Stimulated activated naive CD8-positive, alpha-beta T cell treated with anti-CD3 and anti-CD28 coated beads, Interleukin-15, amount 100 ng/mL, for 72 hours (primary cell): ENCODE measurements around the gene GABBR2.
A peak's percentile ranks its signal among the peaks of the same experiment; 100 is the strongest.
"Not testable (repeated sequence)": the region's sequence is repeated elsewhere in the genome, so short reads cannot be mapped to it uniquely, and the experiment has no call there.

Experiments used
- ATAC-seq: fragments of 150-1000 bp; cut with Tn5 transposase; 2 replicates; pipeline ENCODE4 v1.10.0; 2021; ENCODE audit warnings: mild to moderate bottlenecking, moderate library complexity
- DNase-seq, 2 donors: peaks; one replicate each; pipeline ENCODE4 v3.0.0; 2021 to 2022
- H3K27ac Mint-ChIP-seq, 2 donors: one replicate each; pipeline ENCODE4 v1.8.0; 2022; ENCODE audit warnings: mild to moderate bottlenecking in 2 of 2, mixed read lengths in 2 of 2, moderate library complexity in 2 of 2
- H3K27me3 Mint-ChIP-seq: one replicate; pipeline ENCODE4 v1.8.0; 2022; ENCODE audit warnings: mixed read lengths
- H3K4me1 Mint-ChIP-seq: one replicate; pipeline ENCODE4 v1.8.0; 2022; ENCODE audit warnings: mild to moderate bottlenecking, mixed read lengths
- H3K4me3 Mint-ChIP-seq, 2 donors: one replicate each; pipeline ENCODE4 v1.8.0; 2022; ENCODE audit warnings: mild to moderate bottlenecking in 2 of 2, mixed read lengths in 2 of 2, moderate library complexity in 1 of 2
- H3K9me3 Mint-ChIP-seq, 2 donors: one replicate each; pipeline ENCODE4 v1.8.0; 2022; ENCODE audit warnings: mixed read lengths in 2 of 2

GABBR2 gene

DNA sequence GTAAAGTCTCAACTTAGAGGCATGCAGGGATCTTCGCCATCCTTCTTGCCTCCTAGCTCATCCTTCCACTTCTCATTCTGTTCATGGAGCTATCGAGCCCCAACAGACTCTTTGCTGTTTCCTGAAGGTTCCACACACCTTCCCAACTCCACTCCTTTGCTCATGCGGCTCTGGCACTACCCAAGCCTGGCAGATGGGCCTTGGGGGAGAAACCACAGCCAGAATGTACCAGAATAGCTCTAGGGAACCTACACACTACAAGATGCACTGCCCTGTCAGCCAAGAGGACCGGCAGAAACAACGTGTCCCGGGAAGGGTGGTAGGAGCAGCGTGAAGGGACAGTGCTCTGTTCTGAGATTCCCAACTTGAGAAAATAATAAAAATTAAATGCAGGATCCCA lies 178.9 kb downstream of the GABBR2 start:
- no peaks in the 10 kb centered on the region for H3K9me3 Mint-ChIP-seq
- no peak overlapping the region for H3K27ac Mint-ChIP-seq
- H3K4me3 Mint-ChIP-seq = no peak overlapping the region
- no peaks in the 10 kb centered on the region for H3K4me1 Mint-ChIP-seq
- no peak for ATAC-seq
- no peak for DNase-seq
- peaks cover 38% of the 10 kb centered on the region for H3K27me3 Mint-ChIP-seq

DNA sequence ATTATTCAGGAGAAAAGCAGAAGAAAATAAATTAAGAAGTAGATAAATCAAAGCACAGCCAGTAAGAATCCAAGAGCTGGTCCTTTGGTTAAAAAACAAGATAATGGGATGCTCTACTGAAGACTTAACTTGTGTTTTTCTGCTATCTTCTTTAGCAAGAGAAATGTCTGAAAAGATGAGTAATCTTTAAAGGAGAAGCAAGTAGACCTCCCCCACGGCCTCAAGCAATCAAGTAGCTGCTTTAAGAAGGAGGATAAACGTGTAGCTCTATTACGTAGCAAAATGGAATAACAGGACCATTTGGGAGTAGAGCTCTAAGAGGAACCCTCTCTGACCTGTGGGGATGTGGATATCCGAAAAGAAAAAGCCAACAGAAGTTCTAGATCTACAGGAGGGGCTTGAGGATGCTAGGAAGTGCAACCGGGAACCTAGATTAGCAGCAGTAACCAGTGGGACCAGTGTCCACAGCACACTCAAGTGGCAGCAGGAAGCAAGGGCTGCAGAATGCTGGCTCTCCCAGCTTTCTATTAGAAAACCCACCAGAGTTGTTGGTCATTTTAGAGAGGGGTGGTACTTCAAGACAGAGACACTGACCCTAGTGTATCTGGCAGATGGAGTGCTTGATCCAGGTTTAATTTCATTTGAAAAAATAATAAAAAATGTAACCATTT lies 185.4 kb downstream of the GABBR2 start:
- H3K27me3 Mint-ChIP-seq = peaks cover 66% of the 10 kb centered on the region
- no peak overlapping the region for H3K27ac Mint-ChIP-seq
- no peak overlapping the region for H3K4me3 Mint-ChIP-seq
- peaks cover 0 to 6% of the 10 kb centered on the region in 2 donors for H3K9me3 Mint-ChIP-seq
- DNase-seq = no peak
- H3K4me1 Mint-ChIP-seq = no peaks in the 10 kb centered on the region
- ATAC-seq = no peak

GRCh38 chr9:98522487-98522886 lies 186.2 kb downstream of the GABBR2 start:
- no peak for DNase-seq
- Mint-ChIP-seq H3K9me3 (peaks cover 0 to 6% of the 10 kb centered on the region in 2 donors), H3K4me3 (no peak overlapping the region), H3K4me1 (no peaks in the 10 kb centered on the region), H3K27ac (no peak overlapping the region), H3K27me3 (peaks cover 66% of the 10 kb centered on the region)
- no peak for ATAC-seq

DNA sequence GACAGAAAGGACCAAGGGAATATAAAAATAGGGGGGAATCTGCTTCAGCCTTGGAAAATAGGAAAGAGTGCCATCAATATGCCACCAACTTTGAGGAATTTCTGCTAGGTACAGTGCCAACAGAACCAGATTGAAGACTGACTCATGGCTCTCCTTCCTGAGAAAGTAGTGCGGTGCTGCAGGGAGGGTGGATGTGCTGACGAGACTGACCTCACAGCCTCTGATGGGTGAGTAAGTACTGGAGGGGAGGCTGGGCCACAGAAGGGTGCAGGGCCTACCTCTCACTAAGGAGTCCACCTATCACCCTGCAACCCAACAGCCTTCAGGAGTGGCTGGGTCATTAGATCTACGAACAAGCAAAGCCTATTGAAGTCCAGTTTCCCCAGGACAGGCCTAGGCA lies 187.6 kb downstream of the GABBR2 start:
- Mint-ChIP-seq H3K4me1 (no peaks in the 10 kb centered on the region), H3K9me3 (peaks cover 0 to 6% of the 10 kb centered on the region in 2 donors), H3K4me3 (no peak overlapping the region), H3K27me3 (peaks cover 60% of the 10 kb centered on the region), H3K27ac (no peak overlapping the region)
- DNase-seq (no peak), ATAC-seq (no peak)

DNA sequence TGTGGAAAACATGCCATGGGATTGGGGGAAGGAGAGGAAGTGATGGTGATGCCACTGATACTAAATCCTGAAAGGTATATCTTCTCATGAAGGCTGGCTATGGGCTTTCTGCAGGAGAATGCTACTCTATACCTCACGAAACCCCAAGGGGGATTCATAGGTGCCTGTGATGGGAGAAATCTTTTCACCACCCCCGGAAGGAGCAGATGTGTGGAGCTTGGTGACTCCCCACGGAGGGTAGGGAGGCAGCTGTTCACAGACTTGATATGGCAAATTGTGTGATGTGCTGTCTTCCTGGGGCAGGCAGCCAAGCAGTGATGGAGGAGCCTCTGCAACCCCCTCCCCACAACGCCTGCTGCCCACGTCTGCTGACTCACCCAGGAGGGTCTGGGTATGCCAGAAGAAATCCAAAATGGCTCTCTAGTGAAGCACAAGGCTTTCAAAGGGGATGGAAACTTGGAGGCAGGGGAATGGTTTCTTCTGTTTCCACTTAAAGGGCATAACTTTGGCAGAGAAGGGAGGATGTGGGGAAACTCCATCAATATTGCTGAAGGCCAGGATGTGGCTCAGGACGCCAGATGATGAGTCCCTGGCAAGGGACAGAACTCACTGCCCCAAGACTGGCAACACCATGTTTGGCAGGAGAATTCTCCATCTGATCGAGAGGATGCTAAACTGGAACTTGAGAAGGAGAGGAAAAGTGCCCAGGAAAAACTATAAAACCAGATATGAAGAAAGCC lies 188.3 kb downstream of the GABBR2 start:
- ATAC-seq = no peak
- Mint-ChIP-seq H3K27ac (no peak overlapping the region), H3K9me3 (peaks cover 0 to 6% of the 10 kb centered on the region in 2 donors), H3K27me3 (peaks cover 52% of the 10 kb centered on the region), H3K4me1 (no peaks in the 10 kb centered on the region), H3K4me3 (no peak overlapping the region)
- no peak for DNase-seq

GRCh38 chr9:98519641-98520040 lies 189.1 kb downstream of the GABBR2 start:
- H3K9me3 Mint-ChIP-seq = peaks cover 0 to 5% of the 10 kb centered on the region in 2 donors
- no peak overlapping the region for H3K27ac Mint-ChIP-seq
- no peak overlapping the region for H3K4me3 Mint-ChIP-seq
- DNase-seq (no peak), ATAC-seq (no peak)
- no peaks in the 10 kb centered on the region for H3K4me1 Mint-ChIP-seq
- peaks cover 45% of the 10 kb centered on the region for H3K27me3 Mint-ChIP-seq

- no peak overlapping the region for H3K27ac Mint-ChIP-seq
- ATAC-seq (no peak), DNase-seq (no peak)
- peaks cover 36% of the 10 kb centered on the region for H3K27me3 Mint-ChIP-seq
- H3K4me1 Mint-ChIP-seq = no peaks in the 10 kb centered on the region
- no peaks in the 10 kb centered on the region for H3K9me3 Mint-ChIP-seq
- no peak overlapping the region for H3K4me3 Mint-ChIP-seq
Measured at GRCh38 chr9:98518556-98518955, 190.2 kb downstream of the GABBR2 start.

DNA sequence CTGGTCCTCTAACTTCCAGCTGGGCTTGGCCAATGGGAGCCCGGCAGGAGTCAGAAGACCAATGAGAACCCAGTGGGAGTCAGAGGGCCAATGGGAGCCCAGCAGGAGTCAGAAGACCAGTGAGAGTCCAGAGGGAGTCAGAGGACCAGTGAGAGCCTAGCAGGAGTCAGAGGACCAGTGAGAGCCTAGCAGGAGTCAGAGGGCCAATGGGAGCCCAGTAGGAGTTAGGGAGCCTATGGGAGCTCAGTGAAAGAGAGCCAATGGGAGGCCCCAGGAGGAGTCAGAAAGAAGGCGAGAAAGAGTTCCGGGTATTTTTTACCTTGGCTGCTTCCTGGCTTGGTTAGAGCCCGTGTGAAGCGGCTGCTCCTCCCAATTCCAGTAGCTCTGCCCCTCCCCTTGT lies 191.0 kb downstream of the GABBR2 start:
- H3K4me3 Mint-ChIP-seq = no peak overlapping the region
- H3K9me3 Mint-ChIP-seq = no peaks in the 10 kb centered on the region
- DNase-seq (no peak), ATAC-seq (no peak)
- H3K27ac Mint-ChIP-seq = no peak overlapping the region
- H3K27me3 Mint-ChIP-seq = peaks cover 28% of the 10 kb centered on the region
- H3K4me1 Mint-ChIP-seq = no peaks in the 10 kb centered on the region

DNA sequence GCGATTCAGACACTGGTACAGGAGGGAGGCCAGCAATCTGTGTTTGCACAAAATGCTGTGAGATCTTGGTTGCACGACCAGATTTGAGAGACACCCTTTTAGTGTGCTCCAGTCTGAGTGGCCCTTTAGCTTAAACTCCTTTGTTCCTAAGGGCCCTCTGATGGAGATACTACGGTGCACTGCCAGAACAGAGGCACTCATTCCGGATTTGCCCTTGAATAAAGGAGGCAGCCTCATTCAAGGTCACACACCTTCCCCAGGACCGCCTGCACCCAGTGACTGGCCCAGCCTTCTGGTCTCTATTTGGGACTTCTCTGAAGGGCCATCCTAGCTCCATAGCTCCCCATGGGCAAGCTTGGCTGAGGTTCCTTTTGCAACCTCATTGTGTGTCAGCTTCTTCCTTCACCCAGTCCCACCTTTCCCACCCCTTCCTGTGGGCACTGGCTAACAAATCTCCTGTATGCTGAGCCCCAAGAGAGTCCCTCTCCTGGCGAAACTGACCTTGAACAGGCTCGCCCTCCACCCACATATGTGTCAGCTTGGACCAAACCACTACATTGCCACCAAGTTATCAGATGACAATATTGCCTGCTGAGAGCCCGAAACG lies 191.7 kb downstream of the GABBR2 start:
- no peaks in the 10 kb centered on the region for H3K9me3 Mint-ChIP-seq
- DNase-seq (no peak), ATAC-seq (no peak)
- H3K27me3 Mint-ChIP-seq = peaks cover 23% of the 10 kb centered on the region
- H3K4me3 Mint-ChIP-seq = no peak overlapping the region
- no peaks in the 10 kb centered on the region for H3K4me1 Mint-ChIP-seq
- H3K27ac Mint-ChIP-seq = no peak overlapping the region

GRCh38 chr9:98516205-98516896 lies 192.4 kb downstream of the GABBR2 start:
- no peak for ATAC-seq
- Mint-ChIP-seq H3K27ac (no peak overlapping the region), H3K4me1 (no peaks in the 10 kb centered on the region), H3K4me3 (no peak overlapping the region), H3K9me3 (no peaks in the 10 kb centered on the region), H3K27me3 (peaks cover 16% of the 10 kb centered on the region)
- DNase-seq = no peak

DNA sequence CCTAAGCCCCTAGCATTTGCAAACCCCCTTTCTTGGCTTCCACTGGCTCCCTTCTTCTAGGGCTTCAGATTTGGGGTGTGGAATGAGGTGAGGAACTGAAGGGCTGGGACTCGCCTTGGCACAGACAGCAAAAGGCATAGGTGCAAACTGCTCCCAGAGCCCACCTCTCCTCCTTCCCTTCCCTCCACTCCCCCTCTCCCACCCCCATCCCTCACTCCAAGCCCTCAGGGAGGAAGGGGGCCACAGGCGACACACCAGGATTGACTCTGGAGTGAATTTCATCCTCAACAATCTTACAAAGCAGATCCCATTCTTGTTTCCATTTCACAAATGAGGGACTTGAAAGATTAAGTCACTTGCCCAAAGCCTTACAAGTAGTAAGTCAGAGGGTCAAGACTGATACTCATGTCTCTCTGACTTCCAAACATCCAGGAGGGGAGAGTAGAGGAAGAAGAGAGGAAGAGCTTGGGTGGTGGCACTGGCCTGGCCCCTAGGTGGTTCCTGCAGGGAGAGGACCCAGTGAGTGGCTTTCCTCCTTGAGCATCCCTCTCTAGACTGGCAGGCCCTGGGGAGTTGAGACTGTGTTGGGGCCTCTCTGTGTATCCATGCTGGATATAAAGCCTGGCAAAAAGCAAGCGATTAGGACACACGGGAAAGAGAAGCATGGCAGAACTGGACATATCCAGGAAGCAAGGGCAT lies 193.1 kb downstream of the GABBR2 start:
- Mint-ChIP-seq H3K27me3 (peaks cover 9% of the 10 kb centered on the region), H3K4me1 (no peaks in the 10 kb centered on the region), H3K27ac (peak overlapping the region in 1 of 2 donors; percentile 72), H3K9me3 (no peaks in the 10 kb centered on the region), H3K4me3 (no peak overlapping the region)
- no peak for DNase-seq
- no peak for ATAC-seq

GRCh38 chr9:98514841-98515240 lies 193.9 kb downstream of the GABBR2 start:
- H3K27ac Mint-ChIP-seq = no peak overlapping the region
- H3K4me1 Mint-ChIP-seq = no peaks in the 10 kb centered on the region
- DNase-seq = no peak
- H3K4me3 Mint-ChIP-seq = no peak overlapping the region
- H3K9me3 Mint-ChIP-seq = no peaks in the 10 kb centered on the region
- no peak for ATAC-seq
- H3K27me3 Mint-ChIP-seq = peaks cover 1% of the 10 kb centered on the region

DNA sequence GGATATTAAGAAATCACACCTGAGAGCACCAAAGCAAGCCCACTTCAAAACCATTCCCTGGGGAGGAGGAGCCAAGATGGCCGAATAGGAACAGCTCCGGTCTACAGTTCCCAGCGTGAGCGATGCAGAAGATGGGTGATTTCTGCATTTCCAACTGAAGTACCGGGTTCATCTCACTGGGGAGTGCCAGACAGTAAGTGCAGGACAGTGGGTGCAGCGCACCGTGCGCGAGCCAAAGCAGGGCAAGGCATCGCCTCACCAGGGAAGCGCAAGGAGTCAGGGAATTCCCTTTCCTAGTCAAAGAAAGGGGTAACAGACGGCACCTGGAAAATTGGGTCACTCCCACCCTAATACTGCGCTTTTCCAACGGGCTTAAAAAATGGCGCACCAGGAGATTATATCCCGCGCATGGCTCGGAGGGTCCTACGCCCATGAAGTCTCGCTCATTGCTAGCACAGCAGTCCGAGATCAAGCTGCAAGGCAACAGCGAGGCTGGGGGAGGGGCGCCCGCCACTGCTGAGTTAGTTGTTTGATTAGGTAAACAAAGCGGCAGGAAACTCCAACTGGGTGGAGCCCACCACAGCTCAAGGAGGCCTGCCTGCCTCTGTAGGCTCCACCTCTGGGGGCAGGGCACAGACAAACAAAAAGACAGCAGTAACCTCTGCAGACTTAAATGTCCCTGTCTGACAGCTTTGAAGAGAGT lies 200.4 kb downstream of the GABBR2 start:
- H3K9me3 Mint-ChIP-seq, ATAC-seq, H3K4me3 Mint-ChIP-seq, H3K27ac Mint-ChIP-seq, DNase-seq, H3K4me1 Mint-ChIP-seq: not testable (repeated sequence)
- H3K27me3 Mint-ChIP-seq = peaks cover 46% of the 10 kb centered on the region

- Mint-ChIP-seq H3K27ac (no peak overlapping the region), H3K4me1 (no peaks in the 10 kb centered on the region), H3K9me3 (peaks cover 0 to 4% of the 10 kb centered on the region in 2 donors), H3K4me3 (no peak overlapping the region), H3K27me3 (peaks cover 55% of the 10 kb centered on the region)
- ATAC-seq (no peak), DNase-seq (no peak)
Measured at GRCh38 chr9:98506422-98507054, 202.2 kb downstream of the GABBR2 start.
